CD4-positive, alpha-beta T cell (primary cell): ENCODE measurements around the gene FGFR1OP2. TPM values are rescaled to one million over a fixed set of nuclear protein-coding genes. Genes with fewer than 3 reads are reported as not detected.

Source experiments
- ATAC-seq: fragments of 200-7000 bp; cut with Tn5 transposase; one replicate; pipeline ENCODE4 v1.10.0; 2022; ENCODE audit warnings: mild to moderate bottlenecking; ENCODE audit not compliant: poor library complexity
- CTCF ChIA-PET: fragments of 350-600 bp; sonication (Branson Sonifier 250); formaldehyde crosslinking; loops from one replicate; lab custom pipeline; 2021; ENCODE audit warnings: antibody characterized with exemption, inconsistent platforms; lab: Charles Lee
- POLR2A ChIA-PET: fragments of 350-600 bp; sonication (Branson Sonifier 250); formaldehyde crosslinking; loops from one replicate; lab custom pipeline; 2021; ENCODE audit warnings: antibody characterized with exemption, inconsistent platforms; lab: Charles Lee
- DNase-seq, 14 experiments: peaks; one replicate each; pipeline ENCODE4 v3.0.0-alpha.2; 2013 to 2020; ENCODE audit warnings: mixed read lengths in 2 of 14
- H3K27ac ChIP-seq, 2 donors: one replicate each; pipeline versions ENCODE4 v1.5.1 to v1.7.0; 2013; ENCODE audit warnings: low read length in 2 of 2, low read depth in 1 of 2, mild to moderate bottlenecking in 1 of 2
- H3K27me3 ChIP-seq, 2 experiments: 1 replicate in 1 of 2; 2 replicates in 1 of 2; pipeline versions ENCODE4 v1.6.1 to v1.7.0; 2013; ENCODE audit warnings: low read length in 2 of 2, control low read depth in 1 of 2, mild to moderate bottlenecking in 1 of 2, moderate library complexity in 1 of 2; ENCODE audit not compliant: insufficient read depth in 2 of 2, control insufficient read depth in 1 of 2
- H3K36me3 ChIP-seq: one replicate; pipeline ENCODE4 v1.6.1; 2013; ENCODE audit warnings: low read length, control low read depth; ENCODE audit not compliant: insufficient read depth
- H3K4me1 ChIP-seq: one replicate; pipeline ENCODE4 v1.6.1; 2013; ENCODE audit warnings: low read length, control low read depth; ENCODE audit not compliant: insufficient read depth
- H3K4me3 ChIP-seq: one replicate; pipeline ENCODE4 v1.5.1; 2013; ENCODE audit warnings: mild to moderate bottlenecking, low read length, moderate library complexity
- H3K9me3 ChIP-seq, 2 experiments: 1 replicate in 1 of 2; 2 replicates in 1 of 2; pipeline versions ENCODE4 v1.6.1 to v1.7.0; 2013; ENCODE audit warnings: low read length in 2 of 2, mild to moderate bottlenecking in 2 of 2, control low read depth in 1 of 2, moderate library complexity in 1 of 2; ENCODE audit not compliant: control insufficient read depth in 1 of 2, insufficient read depth in 1 of 2
- H3K27ac Mint-ChIP-seq: one replicate; pipeline ENCODE4 v1.8.0; 2020; ENCODE audit warnings: mixed read lengths
- H3K27me3 Mint-ChIP-seq: one replicate; pipeline ENCODE4 v1.8.0; 2021; ENCODE audit warnings: mixed read lengths
- H3K36me3 Mint-ChIP-seq: one replicate; pipeline ENCODE4 v1.8.0; 2021; ENCODE audit warnings: low read depth, mixed read lengths
- H3K4me1 Mint-ChIP-seq: one replicate; pipeline ENCODE4 v1.8.0; 2021; ENCODE audit warnings: low read depth, mixed read lengths
- H3K4me3 Mint-ChIP-seq: one replicate; pipeline ENCODE4 v1.8.0; 2020; ENCODE audit warnings: mild to moderate bottlenecking, mixed read lengths
- H3K9me3 Mint-ChIP-seq: one replicate; pipeline ENCODE4 v1.8.0; 2020; ENCODE audit warnings: mixed read lengths
- intact Hi-C, 2 experiments: fragments of 100-400 bp; cut with DNase I in 1 of 2; cut with micrococcal nuclease in 1 of 2; formaldehyde crosslinking; loops; one replicate each; pipeline versions ENCODE4 v1.15.1 to v1.9.0; 2023 to 2025; cut with DNase I, micrococcal nuclease
- total RNA-seq, 174 experiments: library from RNA in 2 of 174; stranded (reverse) in 2 of 174; gene quantifications; one replicate each; pipeline ENCODE4 v1.2.3 and lab custom pipeline; 2021 to 2026
- TF ChIP-seq, protein P1 (sequence below): fragments of 200-600 bp; IDR thresholded peaks from one replicate; pipeline ENCODE4 v1.8.0; 2022; ENCODE audit warnings: antibody characterized with exemption, mild to moderate bottlenecking

The FGFR1OP2 gene
- total RNA-seq, 2 experiments from 2014 or later: 44.8 to 46.8 TPM

DNA sequence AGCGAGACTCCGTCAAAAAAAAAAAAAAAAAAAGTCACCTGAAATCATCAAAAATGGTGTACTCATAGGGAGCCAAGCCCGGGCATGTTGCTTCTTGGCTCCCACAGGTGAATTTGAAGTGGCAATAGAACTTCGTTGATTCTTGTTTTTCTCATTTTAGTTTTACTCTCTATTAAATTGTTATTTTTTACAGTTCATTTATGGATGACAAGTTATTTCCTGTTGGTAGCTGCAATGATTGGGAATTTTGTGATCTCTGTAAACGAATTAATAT is 74.6 kb downstream of the FGFR1OP2 start:
- DNase-seq: no peak
- TF ChIP-seq, protein P1, sequence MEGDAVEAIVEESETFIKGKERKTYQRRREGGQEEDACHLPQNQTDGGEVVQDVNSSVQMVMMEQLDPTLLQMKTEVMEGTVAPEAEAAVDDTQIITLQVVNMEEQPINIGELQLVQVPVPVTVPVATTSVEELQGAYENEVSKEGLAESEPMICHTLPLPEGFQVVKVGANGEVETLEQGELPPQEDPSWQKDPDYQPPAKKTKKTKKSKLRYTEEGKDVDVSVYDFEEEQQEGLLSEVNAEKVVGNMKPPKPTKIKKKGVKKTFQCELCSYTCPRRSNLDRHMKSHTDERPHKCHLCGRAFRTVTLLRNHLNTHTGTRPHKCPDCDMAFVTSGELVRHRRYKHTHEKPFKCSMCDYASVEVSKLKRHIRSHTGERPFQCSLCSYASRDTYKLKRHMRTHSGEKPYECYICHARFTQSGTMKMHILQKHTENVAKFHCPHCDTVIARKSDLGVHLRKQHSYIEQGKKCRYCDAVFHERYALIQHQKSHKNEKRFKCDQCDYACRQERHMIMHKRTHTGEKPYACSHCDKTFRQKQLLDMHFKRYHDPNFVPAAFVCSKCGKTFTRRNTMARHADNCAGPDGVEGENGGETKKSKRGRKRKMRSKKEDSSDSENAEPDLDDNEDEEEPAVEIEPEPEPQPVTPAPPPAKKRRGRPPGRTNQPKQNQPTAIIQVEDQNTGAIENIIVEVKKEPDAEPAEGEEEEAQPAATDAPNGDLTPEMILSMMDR: no peak
- ATAC-seq: no peak
- no peaks in the 10 kb centered on the region for H3K27me3 ChIP-seq
- ChIA-PET CTCF (interaction anchor here (1.3 to 1.6 kb wide), 3 partner anchors 58 to 77 kb away, joined by 4 to 6 read pairs (median 6); no protein-coding TSS in a partner anchor), POLR2A (interaction anchor here (0.8 to 4.4 kb wide), 7 partner anchors 9 to 232 kb away, joined by 3 to 49 read pairs (median 7); partner anchors contain the start of genes ITPR2, MED21 and STK38L)
- H3K4me3 Mint-ChIP-seq: peak overlapping the region; percentile 93
- no peaks in the 10 kb centered on the region for H3K27me3 Mint-ChIP-seq
- no peaks in the 10 kb centered on the region for H3K9me3 ChIP-seq
- H3K36me3 Mint-ChIP-seq: peaks cover 21% of the 10 kb centered on the region
- intact Hi-C loops: loop anchor here (5.0 to 10.0 kb wide), 3 partner anchors 41 to 702 kb away; partner anchors contain the start of genes MRPS35 (in 1 of the 2) and STK38L (in 1 of the 2)
- H3K9me3 Mint-ChIP-seq: no peaks in the 10 kb centered on the region
- peak overlapping the region; percentile 97 for H3K27ac Mint-ChIP-seq
- no peak overlapping the region for H3K27ac ChIP-seq
- peaks cover 66% of the 10 kb centered on the region for H3K4me1 Mint-ChIP-seq
- H3K4me1 ChIP-seq: peaks cover 25% of the 10 kb centered on the region
- no peaks in the 10 kb centered on the region for H3K36me3 ChIP-seq
- no peak overlapping the region for H3K4me3 ChIP-seq

DNA sequence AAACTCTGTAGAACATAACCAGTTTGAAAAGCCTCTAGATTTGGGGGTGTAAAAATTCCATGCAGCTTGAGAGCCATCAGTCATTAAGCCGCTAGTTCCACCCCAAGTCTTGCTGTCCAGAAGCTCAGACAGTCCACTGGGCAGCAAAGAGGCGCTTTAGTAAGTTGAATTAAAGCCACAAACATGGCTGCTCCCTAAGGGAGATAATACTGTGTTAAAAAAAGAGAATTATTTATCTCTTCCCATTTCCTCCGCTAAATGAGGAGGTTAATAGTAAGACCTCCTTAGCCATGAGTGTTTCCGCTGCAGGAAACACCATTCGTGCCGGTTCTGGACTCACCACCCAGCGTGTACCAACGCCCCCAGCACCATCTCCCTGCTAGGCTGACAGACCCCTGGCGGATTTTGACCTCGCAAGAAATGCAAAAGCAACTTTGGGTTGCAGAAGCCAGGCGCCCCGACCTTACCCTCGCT is 75.4 kb downstream of the FGFR1OP2 start:
- peaks cover 25% of the 10 kb centered on the region for H3K4me1 ChIP-seq

DNA sequence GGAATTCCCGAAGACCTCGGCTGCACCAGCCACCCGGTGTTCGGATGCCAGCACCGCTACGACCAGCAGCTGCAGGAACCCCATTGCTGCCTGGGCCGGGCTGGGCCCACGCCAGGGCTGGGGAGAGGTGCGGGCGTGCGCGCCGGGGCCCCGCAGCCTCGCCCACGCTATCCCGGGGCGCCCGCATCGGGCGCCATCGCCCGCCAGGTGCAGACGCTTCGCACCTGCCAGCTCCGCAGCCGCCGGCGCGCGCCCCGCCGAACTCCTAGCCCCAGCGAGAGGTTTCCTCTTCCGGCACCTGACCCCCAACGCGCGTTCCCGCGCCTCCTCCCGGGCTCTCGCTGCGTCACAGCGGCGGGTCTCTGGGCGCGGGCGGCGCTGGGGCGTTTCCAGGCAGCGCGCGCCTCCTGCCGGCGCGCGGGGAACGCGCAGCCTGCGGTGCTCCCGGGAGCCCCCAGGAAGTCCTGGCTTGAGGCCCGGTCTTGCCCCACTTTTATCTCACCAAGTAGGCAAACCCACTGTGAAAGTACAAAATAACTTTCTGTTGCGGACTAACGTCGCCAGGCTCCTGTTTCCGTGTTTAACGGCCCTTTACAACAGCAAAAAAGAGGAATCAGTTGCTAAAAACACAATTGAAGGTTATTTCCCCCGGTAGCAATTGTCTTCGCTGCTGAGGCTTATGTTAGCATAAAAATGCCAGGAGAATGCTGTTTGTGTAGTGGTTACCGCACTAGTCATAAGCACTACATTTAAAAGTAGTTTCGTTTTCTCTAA is 76.0 kb downstream of the FGFR1OP2 start, which contains the start of gene TM7SF3:
TSS of gene TM7SF3 (minus strand) at position 300 of the 774 bp plus-strand sequence. CDS start at position 84, 216 bp downstream.
- Mint-ChIP-seq H3K27me3 (no peaks in the 10 kb centered on the region), H3K9me3 (no peaks in the 10 kb centered on the region), H3K4me1 (peaks cover 57% of the 10 kb centered on the region), H3K27ac (peak within 1 kb of the TSS; percentile 97), H3K4me3 (peak within 1 kb of the TSS; percentile 93), H3K36me3 (peaks cover 16% of the 10 kb centered on the region)
- peak; percentile 91 to 99 (median 96) for DNase-seq
- Histone ChIP-seq H3K27me3 (no peaks in the 10 kb centered on the region), H3K4me3 (peak within 1 kb of the TSS; percentile 89), H3K9me3 (no peaks in the 10 kb centered on the region), H3K4me1 (peaks cover 25% of the 10 kb centered on the region), H3K27ac (peak within 1 kb of the TSS; percentile 92 to 96), H3K36me3 (no peaks in the 10 kb centered on the region)
- intact Hi-C loops: loop anchor here (1.0 to 10.0 kb wide), 10 partner anchors 8 to 1177 kb away; partner anchors contain the start of genes CCDC91 (in 1 of the 2), INTS13 (in 1 of the 2), ITPR2 (in 1 of the 2) and MED21 (in 1 of the 2)
- TF ChIP-seq, protein P1: peak; percentile 99
- CTCF ChIA-PET: interaction anchor here (0.5 to 1.9 kb wide), 23 partner anchors 9 to 1924 kb away, joined by 3 to 18 read pairs (median 6); partner anchors contain the start of genes ITPR2 and MED21
- peak; percentile 82 for ATAC-seq
- POLR2A ChIA-PET: interaction anchor here (0.9 to 4.4 kb wide), 14 partner anchors 9 to 1963 kb away, joined by 3 to 49 read pairs (median 6); partner anchors contain the start of genes INTS13, ITPR2, MED21 and MRPS35

More for the DNA sequence above, 75.4 kb downstream of the FGFR1OP2 start:
- Histone ChIP-seq H3K36me3 (no peaks in the 10 kb centered on the region), H3K27ac (peak overlapping the region; percentile 47 to 92), H3K9me3 (no peaks in the 10 kb centered on the region), H3K27me3 (no peaks in the 10 kb centered on the region), H3K4me3 (peak overlapping the region; percentile 89)
- Mint-ChIP-seq H3K27me3 (no peaks in the 10 kb centered on the region), H3K4me1 (peaks cover 61% of the 10 kb centered on the region), H3K36me3 (peaks cover 16% of the 10 kb centered on the region), H3K27ac (peak overlapping the region; percentile 97), H3K9me3 (no peaks in the 10 kb centered on the region), H3K4me3 (peak overlapping the region; percentile 93)
- ATAC-seq: peak; percentile 1
- intact Hi-C loops: loop anchor here (1.0 to 10.0 kb wide), 10 partner anchors 9 to 1177 kb away; partner anchors contain the start of genes CCDC91 (in 1 of the 2), INTS13 (in 1 of the 2), ITPR2 (in 1 of the 2) and MED21 (in 1 of the 2)
- POLR2A ChIA-PET: interaction anchor here (0.9 to 4.4 kb wide), 14 partner anchors 9 to 1962 kb away, joined by 3 to 49 read pairs (median 6); partner anchors contain the start of genes INTS13, ITPR2, MED21 and MRPS35
- TF ChIP-seq, protein P1: no peak
- DNase-seq: peak in 5 of 14 experiments; percentile 10 to 51 (median 24)
- CTCF ChIA-PET: interaction anchor here (0.7 to 1.8 kb wide), 21 partner anchors 9 to 293 kb away, joined by 3 to 16 read pairs (median 6); partner anchors contain the start of genes ITPR2 and MED21
